ENCODE data around the gene GLRX3.

The GLRX3 gene

DNA sequence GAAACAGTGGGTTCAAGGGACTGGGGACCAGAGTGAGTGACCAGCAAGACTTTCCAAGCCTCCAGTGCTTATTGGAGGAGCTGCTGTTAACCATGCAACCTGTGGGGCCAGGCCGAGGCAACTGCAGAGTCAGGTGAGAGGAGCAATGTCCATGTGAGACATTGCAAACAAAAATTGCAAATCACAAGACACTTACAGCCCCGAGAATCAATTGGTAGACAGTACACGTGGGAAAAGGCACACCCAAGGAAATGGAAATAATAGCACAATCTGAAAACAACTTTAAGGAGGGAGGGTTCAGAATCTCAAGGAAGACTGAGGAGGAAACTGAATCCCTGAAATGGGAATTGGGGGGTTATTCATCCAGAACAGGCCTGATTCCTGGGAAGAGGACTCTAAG is 72.6 kb downstream of the GLRX3 start:
- H3K4me3 ChIP-seq (ENCODE audit: low read depth, low read length) = no peak overlapping the region
- no peak for DNase-seq (ENCODE audit: low read depth)
- TF ChIP-seq, protein P1, sequence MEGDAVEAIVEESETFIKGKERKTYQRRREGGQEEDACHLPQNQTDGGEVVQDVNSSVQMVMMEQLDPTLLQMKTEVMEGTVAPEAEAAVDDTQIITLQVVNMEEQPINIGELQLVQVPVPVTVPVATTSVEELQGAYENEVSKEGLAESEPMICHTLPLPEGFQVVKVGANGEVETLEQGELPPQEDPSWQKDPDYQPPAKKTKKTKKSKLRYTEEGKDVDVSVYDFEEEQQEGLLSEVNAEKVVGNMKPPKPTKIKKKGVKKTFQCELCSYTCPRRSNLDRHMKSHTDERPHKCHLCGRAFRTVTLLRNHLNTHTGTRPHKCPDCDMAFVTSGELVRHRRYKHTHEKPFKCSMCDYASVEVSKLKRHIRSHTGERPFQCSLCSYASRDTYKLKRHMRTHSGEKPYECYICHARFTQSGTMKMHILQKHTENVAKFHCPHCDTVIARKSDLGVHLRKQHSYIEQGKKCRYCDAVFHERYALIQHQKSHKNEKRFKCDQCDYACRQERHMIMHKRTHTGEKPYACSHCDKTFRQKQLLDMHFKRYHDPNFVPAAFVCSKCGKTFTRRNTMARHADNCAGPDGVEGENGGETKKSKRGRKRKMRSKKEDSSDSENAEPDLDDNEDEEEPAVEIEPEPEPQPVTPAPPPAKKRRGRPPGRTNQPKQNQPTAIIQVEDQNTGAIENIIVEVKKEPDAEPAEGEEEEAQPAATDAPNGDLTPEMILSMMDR (conservative IDR thresholded peaks at IDR 0.05; ENCODE audit: low read depth, low read length) = no peak

DNA sequence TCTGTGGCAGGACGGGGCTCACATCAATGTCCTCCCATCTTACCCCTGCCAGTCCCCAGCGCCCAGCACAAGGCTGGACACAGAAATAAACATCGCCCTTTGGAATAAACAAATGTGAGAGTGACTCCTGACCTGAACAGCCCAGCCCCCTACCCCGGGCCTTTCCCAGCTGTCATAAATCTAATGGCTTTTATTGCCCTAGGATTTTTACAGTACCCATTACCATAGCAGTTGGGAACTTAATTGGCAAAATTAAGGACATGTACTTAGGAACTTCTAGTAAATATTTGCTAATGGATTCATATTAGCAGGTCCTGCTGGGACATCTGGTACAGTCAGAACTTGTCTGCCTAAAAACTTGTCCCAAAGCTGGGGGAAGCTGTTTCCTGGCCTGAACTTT is 76.6 kb downstream of the GLRX3 start:
- no peak overlapping the region for H3K4me3 ChIP-seq (ENCODE audit: low read depth, low read length)
- TF ChIP-seq, protein P1 (conservative IDR thresholded peaks at IDR 0.05; ENCODE audit: low read depth, low read length) = no peak
- DNase-seq (ENCODE audit: low read depth) = no peak

DNA sequence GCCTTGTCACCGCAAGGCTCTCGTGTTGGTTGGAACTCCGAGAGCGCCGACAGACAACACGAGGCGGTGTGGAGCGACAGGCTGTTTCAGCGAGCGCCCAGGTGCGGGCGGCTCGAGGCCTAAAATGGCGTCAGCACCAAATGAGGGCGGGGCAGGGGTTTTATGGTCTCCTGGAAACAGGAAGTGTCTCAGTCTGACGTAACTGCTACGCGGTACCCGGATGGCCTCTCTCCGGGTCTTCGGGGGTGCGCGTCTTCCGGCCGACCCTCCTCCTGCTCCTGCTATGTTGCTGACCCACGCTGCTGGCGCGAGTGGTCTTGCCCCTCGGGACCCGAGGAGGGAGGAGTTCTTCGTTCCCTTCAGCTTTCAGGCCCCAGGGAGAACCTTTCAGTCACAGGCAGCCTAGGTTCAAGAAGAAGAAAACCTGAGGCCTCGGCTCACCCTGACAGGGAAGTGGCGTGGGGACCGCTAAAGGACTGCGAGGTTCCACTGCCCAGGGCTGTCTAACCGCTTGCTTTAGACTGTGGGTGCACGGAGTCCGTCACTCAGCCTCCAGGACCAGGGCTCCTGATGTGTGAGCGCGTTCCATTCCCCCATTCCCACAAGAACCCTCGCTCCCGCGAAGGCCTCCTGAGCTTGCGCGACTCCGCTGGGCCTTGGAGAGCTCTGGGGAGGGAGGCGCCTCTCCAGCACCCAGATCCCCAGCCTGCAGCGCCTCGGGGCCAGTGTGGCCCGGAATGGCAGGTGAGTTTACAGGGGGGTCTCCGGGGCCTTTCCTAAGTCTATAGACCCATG is 77.3 kb downstream of the GLRX3 start:
- no peak for DNase-seq (ENCODE audit: low read depth)
- H3K4me3 ChIP-seq (ENCODE audit: low read depth, low read length) = no peak overlapping the region
- TF ChIP-seq, protein P1 (conservative IDR thresholded peaks at IDR 0.05; ENCODE audit: low read depth, low read length) = no peak

DNA sequence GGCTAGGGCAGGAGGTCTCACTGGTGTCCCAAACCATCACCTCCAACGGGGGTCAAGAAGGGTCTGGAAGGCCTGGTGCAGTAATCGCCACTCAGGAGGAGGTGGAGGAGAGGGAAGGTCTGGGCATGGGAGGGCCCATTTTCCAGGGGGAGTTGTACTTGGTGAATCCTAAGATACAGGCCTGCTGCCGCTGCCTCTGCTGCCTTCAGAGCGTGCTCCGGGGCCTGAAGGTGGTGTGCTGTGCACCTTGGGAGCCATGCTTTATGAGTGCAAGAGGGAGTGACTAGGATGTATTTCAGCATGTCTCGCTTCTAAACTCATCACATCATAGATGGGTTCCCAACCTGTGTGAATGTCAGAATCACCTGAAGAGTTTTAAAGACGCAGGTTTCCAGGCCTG is 78.2 kb downstream of the GLRX3 start:
- TF ChIP-seq, protein P1 (conservative IDR thresholded peaks at IDR 0.05; ENCODE audit: low read depth, low read length) = no peak
- H3K4me3 ChIP-seq (ENCODE audit: low read depth, low read length) = no peak overlapping the region
- no peak for DNase-seq (ENCODE audit: low read depth)

DNA sequence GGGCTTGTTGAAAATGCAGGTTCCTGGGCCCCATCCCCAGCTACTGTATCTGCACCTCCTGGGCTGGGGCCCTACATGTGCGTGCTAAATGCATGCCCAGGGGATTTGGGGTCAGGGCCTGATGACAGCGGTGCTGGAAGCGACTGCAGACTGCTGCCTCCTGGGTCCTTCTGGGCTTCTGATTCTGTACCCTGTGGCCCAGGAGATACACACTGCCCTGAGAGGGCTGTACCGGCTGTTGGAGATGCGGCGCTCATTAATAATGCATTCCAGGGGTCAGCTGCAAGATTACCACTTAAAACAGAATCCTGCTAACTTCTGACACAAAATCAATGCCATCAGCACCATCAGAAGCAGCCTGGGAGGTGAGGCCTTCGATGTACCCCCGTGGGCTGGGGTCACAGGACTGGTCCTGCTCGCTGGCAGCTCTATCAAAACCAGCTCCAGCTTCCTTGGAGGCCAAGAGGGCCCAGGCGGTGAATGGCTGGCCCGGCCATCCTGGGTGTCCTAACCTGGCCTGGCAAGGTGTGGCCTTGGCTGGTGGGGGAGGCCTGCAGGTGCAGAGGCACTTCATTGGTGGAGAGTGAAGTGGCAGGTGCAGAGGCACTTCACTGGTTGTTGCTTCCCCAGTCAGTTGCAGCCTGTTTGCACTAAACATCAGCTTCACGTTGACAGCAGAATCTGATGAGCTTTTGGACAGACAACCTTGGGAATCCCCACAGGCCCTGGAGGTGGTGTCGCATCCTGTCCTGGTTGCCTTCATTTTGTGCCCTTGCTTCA is 79.2 kb downstream of the GLRX3 start:
- TF ChIP-seq, protein P1 (conservative IDR thresholded peaks at IDR 0.05; ENCODE audit: low read depth, low read length) = no peak
- no peak overlapping the region for H3K4me3 ChIP-seq (ENCODE audit: low read depth, low read length)
- no peak for DNase-seq (ENCODE audit: low read depth)

DNA sequence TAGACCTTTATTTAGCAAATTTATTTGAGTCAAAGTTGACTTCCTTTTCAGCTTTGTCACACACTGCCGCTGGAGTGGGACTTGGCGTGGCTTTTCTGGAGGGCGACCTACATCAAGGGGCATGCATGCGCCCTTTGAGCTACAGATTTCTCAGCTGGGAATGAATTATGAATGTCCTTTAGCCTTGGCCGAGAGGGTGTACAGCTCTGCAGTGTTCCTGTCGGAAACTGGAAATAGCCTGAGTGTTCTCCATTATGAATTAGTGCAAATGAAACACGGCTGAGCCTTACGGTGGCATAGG is 79.7 kb downstream of the GLRX3 start:
- no peak for DNase-seq (ENCODE audit: low read depth)
- no peak overlapping the region for H3K4me3 ChIP-seq (ENCODE audit: low read depth, low read length)
- TF ChIP-seq, protein P1 (conservative IDR thresholded peaks at IDR 0.05; ENCODE audit: low read depth, low read length) = no peak

Data from choroid plexus epithelial cell (primary cell).